ENCODE data around the gene DGKD.
"Not testable (repeated sequence)": the region's sequence is repeated elsewhere in the genome, so short reads cannot be mapped to it uniquely, and the experiment has no call there.

The DGKD gene

DNA sequence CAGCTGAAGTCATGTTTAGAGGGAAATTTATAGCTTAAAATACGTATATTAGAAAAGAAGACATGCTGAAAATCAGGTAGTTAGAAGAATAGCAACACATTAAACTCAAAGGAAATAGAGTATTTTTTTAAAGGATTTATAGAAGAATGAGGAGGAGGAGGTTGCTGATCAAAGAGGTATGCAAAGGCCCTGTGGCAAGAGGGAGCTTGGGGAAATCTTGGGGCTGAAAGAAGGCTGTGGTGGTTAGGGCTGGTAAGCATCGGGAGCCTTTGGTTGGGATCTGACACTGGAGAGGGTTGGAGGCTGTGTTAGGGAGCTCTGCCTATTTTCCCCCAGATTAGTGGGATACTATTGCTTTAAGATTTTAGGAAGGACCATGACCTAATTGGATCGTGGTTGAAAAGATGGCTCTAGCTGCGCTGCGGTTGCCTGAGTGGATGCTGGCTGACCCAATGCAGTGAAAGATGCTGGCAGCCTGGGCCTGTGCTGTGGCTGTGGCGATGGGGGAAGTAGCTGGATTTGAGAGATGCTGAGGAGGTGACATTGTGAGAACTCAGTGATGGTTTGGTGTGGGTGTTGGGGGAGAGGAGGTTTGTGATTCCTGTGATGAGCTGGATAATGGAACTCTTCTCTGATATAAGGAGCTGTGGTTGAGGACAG, 11.7 kb downstream of the DGKD start:
- DNase-seq = no peak

DNA sequence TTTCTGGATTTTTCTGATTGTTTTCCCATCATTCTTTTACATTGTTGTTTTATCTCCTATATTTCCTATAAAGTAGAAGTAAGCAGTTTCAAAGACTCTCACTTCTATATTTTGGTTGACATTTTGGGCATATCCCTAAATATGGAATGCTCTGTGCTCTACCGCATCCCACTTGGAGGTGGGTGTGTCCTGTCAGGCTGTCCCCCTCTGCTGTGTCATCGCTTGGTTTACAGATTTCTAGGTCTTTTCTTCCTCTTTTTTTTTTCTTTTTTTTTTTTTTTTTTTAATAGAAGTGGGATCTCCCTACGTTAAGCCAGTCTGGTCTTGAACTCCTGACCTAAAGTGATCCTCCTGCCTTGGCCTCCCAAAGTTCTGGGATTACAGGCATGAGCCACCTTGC, 13.3 kb downstream of the DGKD start:
- DNase-seq = no peak

DNA sequence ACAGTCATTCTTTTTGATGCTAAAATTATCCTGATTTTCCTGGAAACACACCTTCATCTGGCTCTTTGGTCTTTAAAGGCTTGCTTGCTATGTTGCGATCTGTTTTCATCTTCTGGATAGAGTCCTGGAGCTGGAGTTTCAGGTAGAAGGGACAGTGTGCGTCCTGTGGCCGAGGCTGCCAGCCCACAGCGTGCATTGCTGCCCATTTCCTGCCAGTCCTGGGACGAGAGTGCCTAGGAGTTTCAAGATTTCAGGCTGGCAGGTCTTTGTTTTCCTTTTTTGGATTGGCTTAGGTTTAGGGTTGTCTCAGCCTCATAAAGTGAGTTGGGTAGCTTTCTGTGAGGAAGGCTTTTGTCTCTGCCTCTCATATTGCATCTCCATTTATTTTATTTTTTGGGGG, 14.5 kb downstream of the DGKD start:
- no peak for DNase-seq

DNA sequence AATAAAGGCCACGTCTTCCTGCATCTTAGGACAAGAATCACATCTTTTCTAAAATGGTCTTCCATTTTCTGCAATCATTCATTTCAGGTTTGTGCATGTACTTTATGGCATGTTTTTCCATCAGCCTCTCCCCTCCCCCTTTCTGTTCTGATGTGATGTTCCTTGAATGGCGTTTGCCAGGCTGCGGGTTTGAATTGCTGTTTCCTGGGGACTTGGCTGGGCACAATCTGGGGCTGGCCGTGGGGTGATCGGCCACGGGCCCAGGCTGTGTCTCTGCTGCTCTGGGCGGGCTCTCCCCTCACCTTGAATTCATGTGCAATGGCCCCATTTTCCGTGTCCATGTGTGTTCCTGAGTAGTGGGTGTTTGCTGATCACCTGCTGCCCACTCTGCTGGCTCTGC, 15.2 kb downstream of the DGKD start:
- no peak for DNase-seq

DNA sequence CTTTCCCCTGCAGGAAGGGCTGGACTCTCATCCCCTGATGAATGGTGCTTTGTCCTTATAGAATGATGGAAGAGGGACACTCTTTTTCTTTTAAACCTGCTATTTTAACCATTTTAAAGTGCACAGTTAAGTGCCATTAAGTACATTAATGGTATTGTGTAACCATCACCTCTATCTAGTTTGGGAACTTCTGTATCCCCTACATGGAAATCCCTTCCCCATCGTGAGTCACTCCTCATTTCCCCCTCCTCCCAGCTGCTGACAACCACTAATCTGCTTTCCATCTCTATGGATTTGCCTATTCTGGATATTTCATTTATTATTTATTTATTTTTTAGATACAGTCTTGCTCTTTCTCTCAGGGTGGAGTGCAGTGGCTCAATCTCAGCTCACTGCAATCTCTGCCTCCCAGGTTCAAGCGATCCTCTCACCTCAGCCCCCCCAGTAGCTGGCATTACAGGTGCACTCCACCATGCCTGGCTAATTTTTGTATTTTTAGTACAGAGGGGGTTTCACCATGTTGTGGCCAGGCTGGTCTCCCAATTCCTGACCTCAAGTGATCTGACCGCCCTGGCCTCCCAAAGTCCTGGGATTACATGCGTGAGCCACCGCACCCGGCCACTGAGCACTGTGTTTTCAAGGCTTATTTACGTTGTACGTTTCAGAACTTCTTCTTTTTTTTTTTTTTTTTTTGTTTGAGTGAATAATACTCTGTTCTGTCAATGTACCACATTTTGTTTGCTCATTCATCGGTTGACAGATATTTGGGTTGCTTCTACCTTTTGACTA, 15.8 kb downstream of the DGKD start:
- DNase-seq = no peak

DNA sequence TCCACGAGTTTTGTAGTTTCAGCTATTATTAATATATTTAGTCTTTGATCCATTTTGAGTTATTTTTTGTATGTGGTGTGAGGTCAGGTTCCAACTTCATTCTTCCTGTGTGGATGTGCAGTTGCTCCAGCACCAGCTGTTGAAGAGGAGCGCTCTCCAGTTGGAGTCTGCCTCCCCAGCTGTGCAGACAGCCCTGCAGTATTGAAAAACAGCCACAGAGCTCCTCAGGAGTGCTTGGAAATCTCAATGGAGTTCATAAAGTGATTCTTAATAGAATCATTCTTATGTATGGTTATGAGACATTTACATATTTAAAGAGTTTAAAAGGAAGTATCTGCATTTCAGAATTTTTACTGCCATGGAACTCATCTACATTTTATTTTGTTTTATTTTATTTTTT, 17.3 kb downstream of the DGKD start:
- no peak for DNase-seq

DNA sequence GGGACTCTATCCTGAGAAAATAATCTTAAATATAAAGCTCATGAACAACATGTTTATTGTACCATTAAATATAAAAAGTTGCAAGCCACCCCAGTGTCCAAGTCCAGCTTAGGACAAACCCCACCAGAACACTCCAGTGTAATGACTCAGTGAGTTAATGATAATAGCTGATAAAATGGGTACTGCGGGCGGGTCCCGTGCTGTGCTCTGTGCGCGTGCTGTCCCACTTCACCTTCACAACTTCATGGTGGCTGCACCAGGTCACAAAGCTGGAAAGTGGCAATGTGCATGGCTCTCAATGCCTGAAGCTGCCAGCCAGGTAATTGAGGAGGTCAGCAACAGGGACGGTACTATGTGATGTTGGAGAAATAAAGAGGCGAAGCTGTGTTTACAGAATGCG, 18.6 kb downstream of the DGKD start:
- no peak for DNase-seq

DNA sequence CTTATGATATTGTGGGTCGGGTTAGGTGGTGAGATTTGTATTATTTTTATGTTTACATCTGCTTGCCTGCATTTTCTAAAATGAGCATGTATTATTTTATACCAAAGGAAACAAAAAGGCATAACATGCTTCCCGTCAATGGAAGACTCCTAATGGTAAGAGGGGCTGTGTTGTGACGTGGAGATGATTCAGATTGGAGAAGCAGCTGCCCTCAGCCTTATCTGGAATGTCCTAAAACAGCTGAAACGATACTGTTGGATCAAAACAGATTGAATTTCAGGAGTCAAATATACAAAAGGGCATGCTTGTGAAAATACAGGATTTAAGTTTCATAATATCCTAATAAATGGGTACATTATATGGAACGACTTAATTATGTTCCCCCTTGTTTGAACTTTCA, 19.0 kb downstream of the DGKD start:
- no peak for DNase-seq

DNA sequence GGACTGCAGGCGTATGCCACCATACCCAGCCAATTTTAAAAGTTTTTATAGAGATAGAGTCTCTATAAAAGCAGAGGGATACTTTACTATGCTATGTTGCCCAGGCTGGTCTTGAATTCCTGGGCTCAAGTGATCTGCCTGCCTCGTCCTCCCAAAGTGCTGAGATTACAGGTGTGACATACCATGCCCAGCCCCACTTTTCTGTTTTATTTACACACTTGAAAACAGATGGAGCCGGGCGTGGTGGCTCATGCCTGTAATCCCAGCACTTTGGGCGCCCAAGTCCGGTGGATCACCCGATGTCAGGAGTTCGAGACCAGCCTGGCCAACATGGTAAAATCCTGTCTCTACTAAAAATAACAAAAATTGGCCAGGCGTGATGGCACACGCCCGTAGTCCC, 20.5 kb downstream of the DGKD start:
- DNase-seq = not testable (repeated sequence)

DNA sequence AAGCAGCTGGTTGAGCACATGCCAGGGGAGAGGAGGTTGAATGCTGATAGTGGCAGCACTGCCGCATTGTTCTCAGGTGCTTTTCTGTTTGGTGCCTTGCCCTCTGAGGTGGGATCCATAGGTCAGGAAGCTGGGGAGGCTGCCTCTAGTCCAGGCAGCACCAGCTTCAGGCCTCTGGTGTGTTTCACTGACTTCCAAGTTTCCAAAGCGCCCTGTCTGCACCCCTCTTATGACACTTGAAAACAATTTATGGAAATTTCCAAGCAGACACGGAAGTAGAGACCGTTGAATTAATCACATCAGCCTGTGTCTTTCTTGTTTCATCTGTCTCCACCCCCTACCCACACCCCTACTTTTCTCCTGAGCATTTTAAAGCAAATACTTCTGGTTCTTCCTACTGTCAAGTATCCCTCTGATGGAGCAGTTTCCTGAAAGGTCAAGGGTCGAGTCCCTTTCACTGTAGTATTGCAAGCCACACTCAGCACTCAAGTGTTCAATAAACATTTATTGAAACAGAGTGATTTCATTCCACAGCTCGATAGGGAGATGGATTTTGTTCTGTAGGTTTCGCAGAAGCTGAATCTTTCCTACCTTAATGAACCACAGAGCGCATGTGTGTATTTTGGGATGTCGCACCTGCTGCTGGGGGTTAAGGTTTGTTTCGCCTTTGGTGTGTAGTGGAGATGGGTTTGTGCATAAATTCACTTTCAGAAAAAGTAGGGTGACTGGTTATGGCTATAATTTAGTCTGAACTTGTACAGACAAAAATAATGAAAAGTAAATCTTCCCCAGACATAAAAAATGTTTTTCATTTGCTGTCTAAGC, 21.4 kb downstream of the DGKD start:
- no peak for DNase-seq

DNA sequence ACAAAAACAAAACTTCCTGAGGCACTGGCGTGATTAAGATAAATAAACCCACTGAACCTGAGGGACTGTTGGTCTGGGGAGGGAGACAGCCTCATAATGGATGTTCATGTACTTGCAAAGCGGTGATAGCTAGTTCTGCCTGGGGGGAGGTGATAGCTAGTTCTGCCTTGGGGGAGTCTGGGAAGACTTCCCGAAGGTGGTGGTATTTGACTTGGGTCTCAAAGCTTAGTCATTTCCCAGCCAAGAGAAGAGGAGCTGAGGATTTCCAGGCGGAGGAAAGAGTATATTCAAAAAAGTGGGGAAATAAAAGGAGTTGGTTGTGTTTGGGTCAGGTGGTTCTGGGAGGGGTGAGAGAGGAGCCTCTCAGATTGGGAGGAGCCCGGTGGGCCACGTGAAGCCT, 24.7 kb downstream of the DGKD start:
- DNase-seq = no peak

DNA sequence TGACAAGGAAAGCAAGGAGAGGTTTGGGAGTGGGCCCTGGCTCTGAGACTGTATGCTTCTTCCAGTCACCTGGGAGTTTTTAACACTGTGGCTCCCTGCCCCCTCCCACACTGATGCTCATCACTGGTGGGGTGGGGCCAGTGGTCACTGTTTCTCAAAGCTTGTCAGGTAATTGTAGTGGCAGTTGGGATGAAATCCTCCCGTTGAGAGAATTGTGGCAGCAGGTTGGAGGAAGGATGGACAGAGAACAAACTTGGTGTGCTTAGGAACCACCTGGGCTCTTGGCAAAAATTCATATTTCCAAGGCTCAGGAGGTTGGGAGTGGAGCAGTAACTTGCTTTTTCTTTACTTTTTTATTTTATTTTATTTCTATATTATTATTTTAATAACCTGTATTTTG, 25.1 kb downstream of the DGKD start:
- DNase-seq = no peak

DNA sequence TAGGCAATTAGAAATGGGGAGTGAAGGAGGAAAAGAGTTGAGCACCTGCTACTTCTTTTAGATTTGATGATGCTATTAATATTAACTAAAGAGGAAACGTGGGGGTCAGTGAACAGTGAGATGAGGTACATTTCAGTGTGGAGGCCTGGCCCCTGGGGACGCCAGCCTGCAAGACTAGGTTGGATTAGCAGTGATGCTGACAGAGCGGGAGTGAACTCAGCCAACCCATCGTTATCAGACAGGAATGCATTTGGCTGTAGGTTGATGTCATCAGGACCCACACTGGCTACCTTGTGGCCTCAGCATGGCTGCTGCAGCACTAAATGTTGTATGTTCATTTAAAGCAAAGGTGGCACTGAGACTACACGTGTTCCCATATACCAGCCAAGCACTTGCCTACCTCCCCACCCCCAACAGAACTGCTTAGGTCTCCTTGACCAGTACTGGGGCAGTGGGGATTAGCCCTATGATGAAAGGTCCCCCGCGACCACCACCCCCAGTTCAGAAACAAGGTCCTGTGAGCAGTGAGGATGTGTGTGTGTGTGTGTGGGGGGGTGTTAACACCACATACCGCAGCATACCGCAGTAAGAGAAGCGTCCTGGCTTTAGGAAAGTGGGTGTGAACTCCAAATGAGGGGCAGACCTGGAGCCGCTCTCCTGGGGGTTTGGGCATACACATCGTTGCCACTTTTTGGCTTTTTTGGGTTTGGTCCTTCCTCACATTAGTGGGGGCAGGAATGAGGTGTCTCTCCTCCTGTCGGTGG, 26.0 kb downstream of the DGKD start:
- no peak for DNase-seq

DNA sequence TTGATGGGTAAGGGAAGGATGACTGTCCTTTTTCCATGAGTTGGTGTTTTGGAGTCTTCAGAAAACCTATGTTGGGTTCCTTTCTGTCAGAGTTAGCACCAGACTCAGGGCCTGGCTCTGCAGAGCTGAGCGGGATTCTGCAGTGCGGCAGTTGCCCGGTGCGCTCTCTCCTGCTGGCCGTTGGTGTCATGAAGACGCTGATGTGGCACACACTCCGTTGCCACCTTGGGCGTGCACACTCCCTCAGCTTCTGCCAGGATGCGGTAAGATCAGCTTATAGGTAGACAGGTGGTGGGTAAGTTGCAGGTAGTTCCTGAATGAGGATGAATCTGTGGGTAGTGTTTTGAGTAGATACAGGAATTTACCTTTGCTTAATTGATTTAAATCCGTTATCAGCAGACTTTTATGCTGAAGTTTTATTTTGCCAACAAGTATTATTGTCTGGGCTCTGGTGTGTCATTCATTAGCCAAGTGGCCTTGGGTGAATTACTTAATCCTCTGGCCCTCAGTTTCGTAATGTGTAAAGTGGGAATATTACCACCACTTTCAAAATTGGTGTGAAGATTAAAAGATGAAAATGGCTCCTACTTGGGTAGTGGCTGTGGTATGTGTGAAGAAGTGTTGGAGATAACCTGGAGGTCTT, 26.8 kb downstream of the DGKD start:
- no peak for DNase-seq

DNA sequence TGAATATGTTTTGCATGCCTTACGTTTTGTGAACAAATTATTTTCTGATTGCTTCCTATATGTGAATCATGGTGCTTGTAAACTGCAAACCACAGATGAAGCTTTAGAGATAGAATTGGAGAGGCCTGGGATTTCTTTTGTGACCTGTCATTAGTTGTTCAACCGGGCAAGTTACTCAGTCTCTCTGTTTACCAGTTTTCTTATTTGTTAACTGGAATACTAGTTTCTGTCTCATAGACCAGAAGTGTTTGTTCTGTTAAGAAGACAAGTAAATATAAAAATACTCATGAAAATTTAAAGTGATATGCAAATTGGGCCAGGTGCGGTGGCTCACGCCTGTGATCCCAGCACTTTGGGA, 27.3 kb downstream of the DGKD start:
- DNase-seq = no peak

DNA sequence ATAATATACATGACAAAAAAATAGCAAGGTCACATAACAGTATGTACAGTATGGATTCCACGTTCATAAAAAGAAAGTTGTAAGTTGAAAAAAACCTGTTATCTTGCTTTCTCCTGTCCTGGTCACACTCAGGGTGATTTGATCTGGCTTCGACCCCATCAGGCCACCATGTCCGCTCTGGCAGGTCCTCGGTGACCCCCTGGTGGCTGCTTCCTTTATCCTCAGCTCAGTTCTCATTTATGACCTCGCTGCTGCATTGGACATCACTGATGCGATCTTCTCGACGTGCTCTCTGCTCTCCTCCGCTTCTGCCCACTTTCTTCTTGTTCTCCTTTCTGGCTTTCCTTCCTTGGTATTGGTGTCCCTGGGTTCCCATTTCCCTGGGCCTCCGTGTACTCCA, 29.7 kb downstream of the DGKD start:
- no peak for DNase-seq

DNA sequence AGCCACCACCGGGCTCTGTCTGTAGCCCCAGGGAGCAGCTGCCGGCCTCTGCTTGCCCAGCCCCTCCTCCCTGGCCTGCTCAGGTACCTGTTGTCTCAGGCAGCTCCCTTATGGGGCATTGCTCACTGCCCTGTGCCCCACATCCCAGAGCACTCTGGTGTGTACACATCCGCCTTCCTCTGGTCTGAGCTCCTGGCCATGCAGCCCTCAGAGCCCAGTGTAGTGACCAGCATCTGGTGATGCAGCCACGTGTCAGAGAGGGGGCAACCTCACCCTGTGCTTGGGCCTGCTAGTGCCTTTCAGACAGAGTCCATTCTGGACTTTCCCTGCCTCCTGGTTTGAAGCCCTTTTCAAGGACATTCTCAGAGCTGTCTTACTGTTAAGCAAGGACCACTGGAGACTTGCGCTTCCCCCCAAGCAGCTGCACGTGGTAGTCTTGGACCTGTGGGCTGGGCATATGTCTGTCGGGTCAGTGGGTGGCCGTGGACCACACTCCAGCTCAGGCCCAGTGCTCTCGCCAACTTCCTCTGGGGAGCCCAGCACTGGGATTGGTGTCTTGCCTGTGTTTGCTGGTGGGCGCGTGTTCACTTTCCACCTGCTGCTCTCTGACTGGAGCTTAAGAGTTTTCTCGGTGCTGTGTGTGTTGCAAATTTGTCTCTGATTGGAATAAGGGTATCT, 30.7 kb downstream of the DGKD start:
- no peak for DNase-seq

DNA sequence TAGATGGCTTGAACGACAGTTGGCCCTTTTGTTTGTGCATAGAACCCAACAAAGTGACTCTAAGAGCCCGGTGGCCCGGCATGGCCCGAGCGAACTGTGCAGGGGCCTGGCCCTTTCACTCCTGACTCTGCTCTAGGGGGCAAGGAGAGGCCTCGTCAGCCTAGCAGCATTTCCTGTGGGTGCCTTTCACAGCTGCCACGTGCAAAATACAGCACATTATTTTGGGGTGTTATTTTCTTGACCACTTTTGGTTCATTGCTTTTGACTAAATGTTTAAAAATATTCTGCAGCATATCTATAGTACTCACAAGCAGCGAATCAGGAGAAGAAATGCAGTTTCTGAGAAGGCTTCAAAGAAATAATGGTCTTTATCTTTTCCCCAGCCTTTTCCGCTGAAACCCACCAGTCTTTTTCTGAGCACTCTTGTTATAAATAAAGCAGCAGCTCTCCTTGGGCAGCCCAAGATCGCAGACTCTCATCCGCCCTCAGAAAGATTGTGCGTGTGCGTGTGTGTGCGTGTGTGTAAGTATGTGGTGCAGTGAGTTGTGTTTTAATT, 31.3 kb downstream of the DGKD start:
- peak; percentile 42 for DNase-seq

DNA sequence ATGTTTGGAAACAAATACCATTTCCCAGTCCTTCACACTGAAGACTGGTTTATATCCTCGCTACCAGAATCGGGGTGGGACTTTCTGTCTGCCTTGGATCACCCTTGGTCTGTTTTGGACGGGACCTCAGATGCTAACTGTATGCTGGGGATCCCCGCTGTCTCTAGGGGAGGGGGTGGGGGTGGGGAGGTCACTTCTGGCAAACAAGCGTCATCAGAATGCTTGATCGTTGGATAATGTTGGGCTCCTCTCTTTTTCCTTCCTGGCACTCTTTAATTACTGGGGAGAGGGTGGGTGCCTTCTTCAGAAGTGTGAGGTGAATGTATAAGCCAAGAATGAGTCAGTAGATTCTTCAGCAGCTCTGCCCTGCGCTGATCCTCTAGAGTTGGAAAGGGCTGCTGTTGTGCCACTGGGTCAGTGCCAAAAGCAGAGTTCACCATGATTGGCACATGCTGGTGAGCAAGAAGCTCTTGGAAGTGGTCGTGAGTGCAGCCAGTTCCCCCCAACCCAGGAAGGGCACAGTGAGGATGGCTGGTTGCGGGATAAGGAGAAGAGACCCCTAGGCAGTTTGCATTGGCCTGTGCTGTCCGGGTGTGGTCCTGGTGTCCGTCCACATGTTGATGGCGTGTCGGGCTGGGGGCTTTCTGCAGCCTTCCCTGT, 32.2 kb downstream of the DGKD start:
- DNase-seq = no peak

DNA sequence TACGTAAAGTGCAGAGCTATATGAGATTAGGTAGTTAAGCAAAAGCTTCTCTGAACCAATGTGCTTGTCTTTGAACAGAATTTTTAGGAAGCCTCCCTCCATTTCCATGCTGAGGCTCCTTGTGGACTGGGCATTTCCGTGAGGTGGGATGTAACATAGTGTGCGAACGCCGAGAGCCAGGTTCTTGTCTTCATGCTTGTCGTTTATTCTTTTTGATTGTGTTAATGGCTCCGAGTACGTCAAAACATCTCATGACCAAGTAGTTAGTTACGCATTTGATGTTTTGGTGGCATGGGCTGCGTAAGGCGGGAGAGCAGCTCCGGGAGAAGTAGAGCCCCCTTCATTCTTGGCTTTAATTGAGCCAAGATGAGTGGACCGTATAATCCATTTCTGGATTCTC, 32.9 kb downstream of the DGKD start:
- no peak for DNase-seq

Measured in activated naive CD4-positive, alpha-beta T cell treated with anti-CD3 and anti-CD28 coated beads, Interleukin-2, amount 50 U/mL, for 16 hours (primary cell).